GM21526 (cell line): ENCODE measurements around the gene TCF7L1.
"Not testable (repeated sequence)": the region's sequence is repeated elsewhere in the genome, so short reads cannot be mapped to it uniquely, and the experiment has no call there.

Experiments used
- ATAC-seq: cut with Tn5 transposase; IDR thresholded peaks from one replicate; pipeline ENCODE4 v1.9.1; 2021; ENCODE audit warnings: moderate library complexity; ENCODE audit not compliant: unreplicated experiment, low FRiP score

TCF7L1 gene

DNA sequence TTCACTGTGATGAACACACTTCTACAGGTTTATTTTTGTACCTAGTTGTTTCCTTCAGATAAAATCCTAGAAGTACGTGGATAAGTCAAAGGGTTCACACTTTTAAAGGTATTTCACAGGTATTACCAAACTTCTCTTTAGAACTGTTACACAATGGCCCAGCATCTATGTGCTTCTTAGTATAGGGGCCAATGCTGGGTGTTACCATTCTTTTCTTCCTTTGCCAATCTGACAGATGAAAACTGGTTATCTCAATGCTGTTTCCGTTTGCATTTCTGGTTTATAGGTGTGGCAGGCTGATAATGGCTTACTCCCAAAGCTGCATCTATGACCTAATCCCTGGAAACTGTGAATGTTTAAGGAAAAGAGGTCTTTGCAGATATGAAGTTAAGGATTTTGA, 2.8 kb upstream of the TCF7L1 start:
- no peak for ATAC-seq

DNA sequence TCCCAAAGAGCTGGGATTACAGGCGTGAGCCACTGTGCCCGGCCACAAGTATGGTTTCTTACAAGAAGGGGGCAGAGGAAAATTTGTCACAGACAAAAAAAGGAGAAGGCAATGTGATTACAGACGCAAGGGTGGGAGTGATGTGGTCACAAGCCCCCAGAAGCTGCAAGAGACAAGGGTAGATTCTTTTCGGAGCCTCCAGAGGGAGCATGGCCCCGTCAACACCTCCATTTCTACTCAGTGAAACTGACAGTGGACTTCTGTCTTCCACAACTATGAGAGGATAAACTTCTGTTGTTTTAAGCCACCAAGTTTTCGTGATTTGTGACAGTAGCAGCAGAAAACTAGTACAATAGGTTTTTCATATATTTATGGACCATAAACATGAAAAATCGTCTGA, 2.1 kb upstream of the TCF7L1 start:
- no peak for ATAC-seq

DNA sequence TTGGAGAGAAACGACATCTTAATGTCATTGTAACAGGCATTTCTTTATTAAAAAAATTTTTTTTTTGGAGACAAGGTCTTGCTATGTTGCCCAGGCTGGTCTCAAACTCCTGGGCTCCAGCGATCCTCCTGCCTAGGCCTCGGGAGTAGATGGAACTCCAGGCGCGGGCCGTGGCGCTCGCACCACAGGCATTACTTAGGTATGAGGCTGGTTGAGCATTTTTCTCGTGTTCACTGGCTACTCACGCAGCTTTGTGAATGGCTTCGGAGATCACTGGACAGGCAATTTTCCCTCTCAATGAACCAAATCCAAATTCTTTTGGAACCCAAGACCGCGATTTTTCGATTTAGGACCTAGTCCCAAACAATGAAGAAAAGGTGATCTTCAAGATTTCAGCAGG, 795 bp upstream of the TCF7L1 start:
- no peak for ATAC-seq

DNA sequence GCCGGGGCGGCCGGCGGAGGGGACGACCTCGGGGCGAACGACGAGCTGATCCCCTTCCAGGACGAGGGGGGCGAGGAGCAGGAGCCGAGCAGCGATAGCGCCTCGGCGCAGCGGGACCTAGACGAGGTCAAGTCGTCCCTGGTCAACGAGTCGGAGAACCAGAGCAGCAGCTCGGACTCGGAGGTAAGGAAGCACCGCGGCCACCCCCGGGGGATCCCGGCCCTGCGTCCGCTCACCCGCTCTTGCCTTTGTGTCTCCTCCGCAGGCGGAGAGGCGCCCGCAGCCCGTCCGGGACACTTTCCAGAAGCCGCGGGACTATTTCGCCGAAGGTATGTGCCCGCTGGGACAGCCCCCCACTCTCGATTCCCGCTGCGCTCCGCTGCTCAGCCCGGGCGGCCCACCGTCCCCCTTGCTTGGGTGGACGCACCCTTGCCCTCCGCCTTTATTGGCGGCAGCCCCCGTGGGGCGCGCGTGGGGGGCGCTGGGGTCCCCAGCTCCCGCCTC, 611 bp downstream of the TCF7L1 start:
- no peak for ATAC-seq

DNA sequence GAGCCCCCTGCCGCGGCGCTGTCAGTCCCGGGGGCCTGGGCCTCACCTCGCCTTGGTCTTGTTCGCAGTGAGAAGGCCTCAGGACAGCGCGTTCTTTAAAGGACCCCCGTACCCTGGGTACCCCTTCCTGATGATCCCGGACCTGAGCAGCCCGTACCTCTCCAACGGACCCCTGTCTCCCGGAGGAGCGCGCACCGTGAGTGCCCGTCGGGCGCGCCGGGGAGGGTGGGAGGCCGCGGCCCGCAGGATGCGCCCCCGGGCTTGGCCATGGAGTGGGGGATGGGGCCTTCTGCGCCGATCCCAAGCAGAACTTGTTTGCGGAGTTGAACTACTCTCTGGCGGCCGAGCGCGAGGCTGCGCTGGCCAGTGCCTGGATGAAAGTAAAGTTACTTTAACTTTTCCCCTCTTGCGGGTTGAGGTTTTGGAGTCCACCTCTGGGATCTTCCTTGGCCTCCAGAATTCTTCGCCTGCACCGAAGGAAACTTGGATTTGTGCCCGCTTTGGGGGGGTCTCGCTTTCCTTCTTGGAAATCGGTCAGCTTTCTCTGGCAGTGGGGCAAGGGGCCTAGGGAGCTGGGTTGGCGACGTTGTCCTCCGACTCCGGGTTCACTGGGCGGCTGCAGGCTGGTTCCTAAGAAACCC, 1.2 kb downstream of the TCF7L1 start:
- no peak for ATAC-seq

DNA sequence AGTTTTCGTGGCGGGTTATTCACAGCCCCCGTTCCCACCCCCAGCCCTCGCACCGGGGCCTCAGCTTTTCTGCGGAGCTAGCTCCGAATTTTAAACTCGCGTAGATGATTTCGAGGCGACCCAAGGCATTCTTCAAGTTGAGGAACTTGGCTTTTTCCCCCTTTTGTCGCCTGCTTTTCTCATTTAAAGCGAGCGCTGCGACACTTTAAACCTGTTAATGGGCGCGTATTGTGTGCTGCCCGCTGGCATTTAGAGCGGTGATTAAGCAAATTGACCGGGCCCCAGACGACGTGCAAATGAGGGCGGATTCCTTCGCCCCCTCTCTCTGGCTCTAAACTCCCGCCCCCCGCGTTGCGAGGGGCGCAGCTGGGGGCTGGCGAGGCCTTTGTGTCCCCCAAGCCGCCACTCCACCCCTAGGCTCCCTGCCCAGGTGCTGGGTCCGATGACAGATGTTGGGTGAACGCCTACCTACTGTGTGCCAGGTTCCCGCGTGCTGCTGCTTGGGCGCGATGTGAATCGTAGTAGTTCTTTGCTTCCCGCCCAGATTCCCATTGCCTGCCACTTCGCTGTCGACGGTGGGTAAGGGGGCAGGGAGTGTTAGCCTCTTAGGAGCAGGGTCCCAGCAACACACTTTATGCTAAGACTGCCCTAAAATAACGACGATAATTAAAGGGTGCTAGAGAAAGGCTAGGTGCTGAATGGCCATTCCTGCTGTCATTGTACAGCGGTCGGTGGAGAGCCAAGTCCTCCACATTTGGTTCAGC, 1.9 kb downstream of the TCF7L1 start:
- no peak for ATAC-seq

DNA sequence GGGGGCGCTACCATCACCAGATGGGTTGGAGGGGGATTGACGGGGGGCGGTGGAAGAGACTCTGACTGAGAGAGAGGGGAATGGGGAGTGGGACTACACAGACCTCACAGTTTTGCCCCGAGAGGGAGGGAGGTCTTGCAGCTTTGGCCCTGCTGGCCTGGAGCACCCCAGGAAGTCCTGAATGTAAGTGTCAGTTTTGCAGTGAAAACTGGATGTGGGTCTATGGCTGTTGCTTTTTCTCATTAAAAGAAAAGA, 2.4 kb downstream of the TCF7L1 start:
- ATAC-seq: no peak

DNA sequence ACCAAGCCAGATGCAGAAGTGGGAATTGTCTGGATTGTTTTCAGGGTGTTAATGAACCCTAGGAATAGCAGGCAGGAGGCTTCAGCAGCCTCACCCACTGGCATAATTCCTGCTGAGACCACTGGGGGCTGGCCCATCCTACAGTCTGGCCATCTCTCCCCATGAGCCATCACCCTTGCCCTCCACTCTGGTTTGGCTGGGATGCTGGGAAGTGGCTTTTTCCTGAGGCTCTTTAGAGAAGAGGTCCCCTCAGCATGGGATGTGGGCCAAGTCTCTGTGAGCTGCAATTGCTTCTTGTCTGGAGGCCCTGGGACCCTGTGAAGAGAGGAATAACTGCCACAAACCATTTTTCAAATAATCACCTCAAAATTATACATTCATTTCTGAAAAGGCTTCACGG, 4.0 kb downstream of the TCF7L1 start:
- no peak for ATAC-seq

DNA sequence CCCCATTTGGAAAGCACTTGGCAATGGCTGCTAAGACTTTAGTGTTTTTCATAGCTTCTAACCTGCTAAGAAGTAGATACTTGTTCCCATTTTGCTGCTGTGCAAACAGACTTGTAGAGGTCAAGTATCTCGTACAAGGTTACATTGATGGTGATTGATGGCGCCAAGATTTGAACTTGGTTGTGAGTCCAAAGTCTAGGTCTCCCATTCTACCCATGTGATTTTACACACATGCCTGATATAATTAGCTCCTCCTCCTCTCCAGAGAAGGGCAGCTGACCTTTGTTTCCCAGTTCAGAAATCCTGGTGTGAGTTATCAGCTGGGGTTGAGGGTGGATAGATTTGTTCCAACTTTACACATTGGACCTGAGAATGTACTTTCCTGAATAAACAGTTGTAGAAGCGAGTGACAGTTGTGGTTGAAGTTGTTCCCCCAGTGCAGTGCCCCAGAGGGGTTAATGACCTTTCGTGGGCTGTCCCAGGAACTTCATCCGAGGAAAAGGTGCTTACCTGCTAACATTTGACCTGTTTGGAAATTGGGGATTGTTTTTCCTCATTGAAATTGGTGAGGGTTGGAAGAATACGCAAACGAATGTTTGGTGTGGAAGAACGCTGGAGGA, 10.4 kb downstream of the TCF7L1 start:
- ATAC-seq: no peak

DNA sequence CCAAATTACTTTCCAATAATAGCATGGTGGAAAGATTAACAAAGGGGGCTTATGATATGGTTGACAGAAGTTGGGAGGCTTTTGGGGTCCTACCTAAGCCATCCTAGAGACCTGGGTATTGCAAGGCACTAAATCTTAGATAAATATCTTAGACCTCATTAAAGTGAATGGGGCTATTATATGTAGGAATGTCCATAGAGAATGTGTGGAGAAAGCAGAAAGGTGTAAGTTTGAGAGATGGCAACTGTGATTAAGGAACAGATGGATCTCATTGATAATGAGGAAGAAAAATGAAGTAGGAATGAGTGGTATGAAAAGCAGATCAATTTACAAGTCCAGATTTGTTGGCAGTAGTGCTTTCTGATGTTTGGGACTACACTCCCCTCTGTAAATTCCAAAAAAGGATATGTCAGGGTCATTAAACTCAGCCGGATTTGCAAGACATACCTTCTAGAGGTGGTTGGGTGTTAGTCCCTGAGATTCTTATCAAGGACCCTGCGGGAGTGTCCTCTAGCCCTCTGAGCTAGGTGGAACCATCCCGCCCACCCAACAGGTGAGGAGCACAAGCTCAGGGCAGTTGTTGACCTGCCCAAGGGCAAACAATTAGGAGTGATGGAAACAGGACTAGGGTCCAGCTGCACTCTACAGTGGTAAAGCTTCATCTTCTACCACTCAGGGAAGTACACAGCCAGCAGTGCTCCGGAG, 12.1 kb downstream of the TCF7L1 start:
- no peak for ATAC-seq

DNA sequence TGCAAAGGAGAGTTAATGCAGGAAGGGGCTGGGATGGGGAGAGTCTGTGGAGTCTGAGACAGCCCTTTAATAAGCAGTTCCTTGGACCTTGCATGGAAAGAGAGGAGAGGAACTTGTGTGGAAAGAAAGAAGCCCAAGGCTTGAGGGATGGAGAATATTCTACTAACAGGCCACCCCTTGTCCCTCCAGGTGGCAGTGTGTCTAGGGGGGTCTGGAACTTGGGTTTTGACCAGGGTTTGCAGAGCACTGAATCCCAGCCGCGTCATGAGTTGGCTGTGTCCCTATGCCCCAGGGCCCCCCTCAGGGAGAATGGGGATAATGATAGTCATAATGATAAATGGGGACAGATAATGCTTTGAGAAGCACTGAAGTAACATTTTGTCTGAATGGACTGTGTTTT, 15.0 kb downstream of the TCF7L1 start:
- ATAC-seq: no peak

DNA sequence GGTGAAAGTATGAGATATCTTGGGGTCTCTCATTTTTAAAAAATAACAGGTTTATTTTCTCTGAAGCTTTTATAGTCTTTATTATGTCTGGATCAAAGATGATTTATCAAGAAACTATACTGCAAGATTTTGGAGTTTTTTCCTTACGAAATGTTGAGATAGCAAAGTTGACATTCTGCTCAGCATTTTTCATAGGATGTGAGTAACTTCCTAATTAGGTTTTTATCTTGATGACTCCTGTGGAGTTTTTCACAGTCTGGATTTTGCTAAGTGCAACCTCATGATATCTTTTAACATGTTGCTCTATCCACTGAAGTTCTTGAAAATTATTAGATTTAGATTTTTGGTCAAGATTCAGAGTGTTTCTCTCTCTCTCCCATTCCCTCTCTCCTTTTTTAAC, 17.8 kb downstream of the TCF7L1 start:
- no peak for ATAC-seq

DNA sequence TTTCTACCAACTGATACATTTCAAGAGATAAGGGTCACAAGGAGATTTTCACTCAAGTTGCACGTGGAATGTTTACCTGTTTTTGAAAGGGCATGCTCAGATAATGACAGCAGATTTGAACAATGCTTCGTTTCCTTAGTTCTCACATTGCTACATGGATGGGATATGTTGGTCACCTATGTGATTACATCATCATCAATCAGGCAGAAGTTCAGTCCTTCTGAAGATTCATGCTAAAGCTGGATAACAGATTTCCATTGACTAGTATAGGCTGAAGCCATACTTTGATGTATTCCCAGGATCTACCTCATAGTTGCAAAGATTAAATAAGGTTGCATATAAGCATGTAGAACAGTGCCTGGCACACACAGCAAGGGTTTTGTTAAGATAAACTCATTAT, 19.7 kb downstream of the TCF7L1 start:
- no peak for ATAC-seq

DNA sequence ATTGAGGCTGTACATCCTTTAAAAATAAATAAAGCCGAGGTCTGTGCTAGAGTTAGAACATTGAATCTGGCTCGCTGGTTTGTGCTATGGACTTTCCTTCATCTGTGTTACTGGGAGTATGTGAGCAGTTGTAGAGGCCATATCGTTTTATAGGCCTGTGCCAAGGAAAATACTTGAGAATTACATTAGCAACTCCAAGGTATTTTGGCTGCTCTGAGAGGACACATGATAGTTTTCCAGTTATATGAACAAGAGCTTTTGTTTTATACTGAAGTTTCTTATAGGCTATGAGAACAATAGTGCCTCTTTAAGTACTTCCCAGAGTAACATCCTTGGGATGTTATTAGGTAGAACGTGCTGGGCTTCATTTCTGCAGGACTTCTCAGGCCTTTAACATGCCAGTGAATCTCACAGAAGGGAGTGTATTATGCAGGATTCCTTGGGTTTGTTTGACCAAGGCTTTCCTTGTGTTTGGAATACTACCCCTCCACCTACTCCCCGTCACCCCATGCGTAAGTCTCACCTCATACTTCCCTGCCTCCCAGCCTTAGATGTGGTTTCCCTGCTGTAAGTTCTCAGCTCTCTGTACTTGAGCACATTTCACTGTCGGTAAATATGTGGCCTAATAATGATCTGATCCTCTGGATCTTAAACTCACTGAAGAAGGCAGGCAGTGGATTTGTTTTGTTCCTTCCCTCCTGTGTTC, 21.0 kb downstream of the TCF7L1 start:
- no peak for ATAC-seq

DNA sequence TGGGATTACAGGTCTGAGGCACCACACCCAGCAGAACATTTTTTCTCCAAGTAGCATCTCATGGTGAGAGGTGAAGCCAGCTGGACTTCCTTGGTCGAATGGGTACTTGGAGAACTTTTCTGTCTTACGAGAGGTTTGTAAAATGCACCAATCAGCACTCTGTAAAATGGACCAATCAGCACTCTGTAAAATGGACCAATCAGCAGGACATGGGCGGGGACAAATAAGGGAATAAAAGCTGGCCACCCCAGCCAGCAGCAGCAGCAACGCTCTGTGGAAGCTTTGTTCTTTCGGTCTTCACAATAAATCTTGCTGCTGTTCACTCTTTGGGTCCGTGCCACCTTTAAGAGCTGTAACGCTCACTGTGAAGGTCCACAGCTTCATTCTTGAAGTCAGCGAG, 21.9 kb downstream of the TCF7L1 start:
- ATAC-seq: not testable (repeated sequence)

DNA sequence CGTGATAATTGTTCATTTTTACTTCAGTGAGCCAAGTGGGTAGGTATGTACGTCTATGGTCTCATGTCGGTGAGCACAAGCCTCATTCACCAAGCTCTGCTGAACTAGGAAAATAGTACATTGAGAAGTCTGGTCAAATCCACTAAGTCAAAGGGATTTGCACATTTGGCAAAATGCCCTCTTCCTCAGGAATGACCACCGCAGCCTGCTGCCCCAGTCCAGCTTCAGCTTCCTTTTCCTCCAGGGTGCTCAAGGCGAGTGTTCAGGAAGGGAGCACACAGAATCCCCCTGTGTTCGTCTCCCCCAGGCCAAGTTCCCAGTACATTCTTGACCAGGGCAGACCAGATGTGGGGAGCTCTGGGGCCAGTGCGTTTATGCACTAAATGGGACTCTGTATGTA, 23.0 kb downstream of the TCF7L1 start:
- ATAC-seq: no peak

DNA sequence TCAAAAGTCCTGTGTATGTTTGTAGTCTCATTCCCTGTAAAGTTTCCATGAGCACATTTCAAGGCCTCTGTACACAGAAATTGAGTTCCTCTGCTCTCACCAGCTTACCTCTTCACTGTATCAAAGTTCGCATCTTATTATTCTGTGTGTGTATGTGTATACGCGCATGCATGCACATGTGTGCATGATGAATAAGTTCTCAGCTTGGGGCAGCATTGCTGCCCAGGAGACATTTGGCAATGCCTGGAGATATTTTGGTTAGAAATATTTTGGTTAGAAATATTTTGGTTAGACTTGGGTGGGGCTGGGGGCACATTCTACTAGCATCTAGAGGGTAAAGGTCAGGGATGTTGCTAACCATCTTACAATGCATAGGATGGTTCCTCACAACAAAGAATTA, 23.4 kb downstream of the TCF7L1 start:
- no peak for ATAC-seq

DNA sequence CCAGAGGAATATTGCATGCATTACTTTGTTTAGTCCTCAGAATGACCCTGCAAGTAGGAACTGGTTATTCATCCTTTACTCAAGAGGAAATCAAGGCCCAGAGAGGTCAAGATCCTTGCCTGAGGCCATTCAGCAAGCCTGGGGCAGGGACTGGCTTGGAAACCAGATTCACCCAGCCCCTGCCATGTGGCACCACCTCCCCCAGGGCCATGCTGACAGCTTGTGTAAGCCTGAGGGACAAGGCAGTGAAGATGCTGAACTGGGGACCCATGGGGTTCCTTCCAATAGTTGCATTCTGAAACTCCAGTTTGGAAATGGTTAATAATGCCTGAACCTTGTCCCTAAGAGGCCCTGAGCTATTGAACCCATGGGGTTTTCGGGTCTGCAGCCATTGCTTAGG, 24.2 kb downstream of the TCF7L1 start:
- no peak for ATAC-seq

DNA sequence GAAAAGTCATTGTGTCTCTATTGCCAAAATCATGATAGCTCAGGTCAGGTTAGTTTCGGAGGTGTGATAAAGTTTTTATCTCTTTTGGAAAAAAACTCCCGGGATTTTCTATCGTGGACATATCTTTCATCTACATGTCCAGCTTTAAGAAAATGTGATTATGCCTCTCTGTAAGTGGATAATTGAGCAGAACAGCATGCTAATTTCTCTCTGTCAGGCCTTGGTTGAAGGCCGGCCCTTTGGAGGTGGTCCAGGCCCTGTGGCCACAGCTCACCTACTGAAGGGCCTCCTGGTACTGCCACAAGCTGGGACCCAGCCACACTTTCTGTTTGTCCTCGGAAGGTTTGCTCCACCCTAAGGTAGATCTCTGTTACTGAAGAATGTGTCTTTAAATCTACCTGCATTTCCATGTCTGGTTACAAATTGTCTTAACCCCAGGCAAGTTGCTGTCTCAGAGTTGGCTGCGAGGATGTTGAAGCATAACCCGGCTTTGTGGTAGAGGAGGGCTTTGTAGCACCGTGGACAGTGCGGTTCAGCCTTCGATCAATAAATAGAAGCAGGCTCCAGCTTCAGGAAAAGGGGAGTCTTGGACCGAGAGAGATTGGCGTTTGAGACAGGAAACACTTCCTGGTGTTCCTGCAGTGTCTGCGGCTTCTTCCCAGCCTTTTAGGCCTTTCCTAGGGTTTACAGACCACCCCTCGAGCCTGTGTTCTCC, 25.5 kb downstream of the TCF7L1 start:
- ATAC-seq: no peak

DNA sequence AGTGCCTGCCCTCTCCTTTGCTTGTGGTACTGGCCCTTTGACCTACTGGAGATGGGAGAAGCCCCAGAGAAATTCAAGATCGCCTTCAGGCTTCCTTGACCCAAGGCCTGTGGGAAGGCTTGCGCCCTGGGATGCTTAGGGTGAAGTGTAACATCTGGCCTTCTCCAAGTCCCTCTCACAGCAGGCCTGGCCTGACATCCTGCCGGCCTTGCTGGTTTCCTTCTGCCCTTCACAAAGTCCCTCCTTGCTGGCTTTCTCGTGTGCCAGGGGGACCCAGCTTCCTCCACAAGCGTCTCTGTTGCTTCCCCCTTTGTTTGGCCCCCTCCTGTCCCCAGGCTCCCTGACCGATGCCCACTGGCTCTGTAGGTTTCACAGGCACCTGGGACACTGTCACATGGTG, 26.4 kb downstream of the TCF7L1 start:
- ATAC-seq: no peak
